ENCODE data around the gene OR5H2.

DNA sequence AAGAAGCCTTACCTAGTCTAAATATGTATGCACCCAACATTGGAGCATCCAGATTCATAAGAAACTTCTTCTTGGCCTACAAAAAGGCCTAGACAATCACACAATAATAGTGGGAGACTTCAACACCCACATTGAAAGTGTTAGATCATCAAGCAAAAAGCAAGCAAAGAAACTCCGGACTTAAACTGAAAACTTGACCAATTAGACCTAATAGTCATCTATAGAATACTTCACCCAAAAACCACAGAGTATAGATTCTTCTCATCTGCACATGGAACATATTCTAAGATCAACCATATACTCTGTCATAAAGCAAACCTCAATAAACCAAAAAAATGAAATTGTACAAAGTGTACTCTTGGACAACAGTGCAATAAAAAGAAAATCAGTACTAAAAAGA lies 49.0 kb downstream of the OR5H2 start:
- TF ChIP-seq GATA2 (IDR thresholded peaks at IDR 0.05; ENCODE audit: low read depth, low read length) (no peak), GATA3 (IDR thresholded peaks at IDR 0.05; ENCODE audit: low read depth, low read length) (no peak)
